ENCODE results near the gene DDX27.
A peak's percentile ranks its signal among the peaks of the same experiment; 100 is the strongest.

Gene DDX27

GRCh38 chr20:49287555-49288249, 68.5 kb downstream of the DDX27 start:
- TF ChIP-seq POLR2AphosphoS5 (IDR thresholded peaks at IDR 0.05; ENCODE audit: low read depth, low read length) = peak; percentile 80
- TF ChIP-seq REST (IDR thresholded peaks at IDR 0.05; ENCODE audit: insufficient read depth in 1 of 2, low read depth in 2 of 2, low read length in 2 of 2) = no peak
- TF ChIP-seq FOXP2 (optimal IDR thresholded peaks at IDR 0.05; ENCODE audit: borderline replicate concordance, extremely low read depth, extremely low read length, insufficient read depth) = no peak

GRCh38 chr20:49288250-49288751, 69.1 kb downstream of the DDX27 start:
- TF ChIP-seq TAF1 (IDR thresholded peaks at IDR 0.05; ENCODE audit: borderline replicate concordance, insufficient read depth, low read length) = no peak
- no peak for TF ChIP-seq SIN3A (IDR thresholded peaks at IDR 0.05; ENCODE audit: borderline replicate concordance, insufficient read depth, low read length)
- no peak for TF ChIP-seq REST (IDR thresholded peaks at IDR 0.05; ENCODE audit: insufficient read depth in 1 of 2, low read depth in 2 of 2, low read length in 2 of 2)
- TF ChIP-seq POLR2AphosphoS5 (IDR thresholded peaks at IDR 0.05; ENCODE audit: low read depth, low read length) = no peak; the same call in 1 of the 2 replicates
- TF ChIP-seq FOXP2 (optimal IDR thresholded peaks at IDR 0.05; ENCODE audit: borderline replicate concordance, extremely low read depth, extremely low read length, insufficient read depth) = no peak

GRCh38 chr20:49288784-49289696, 69.8 kb downstream of the DDX27 start:
- TF ChIP-seq SIN3A (IDR thresholded peaks at IDR 0.05; ENCODE audit: borderline replicate concordance, insufficient read depth, low read length) = no peak
- TF ChIP-seq POLR2AphosphoS5 (IDR thresholded peaks at IDR 0.05; ENCODE audit: low read depth, low read length) = peak; percentile 73
- no peak for TF ChIP-seq TAF1 (IDR thresholded peaks at IDR 0.05; ENCODE audit: borderline replicate concordance, insufficient read depth, low read length)

GRCh38 chr20:49290608-49291191, 71.5 kb downstream of the DDX27 start:
- TF ChIP-seq SIN3A (IDR thresholded peaks at IDR 0.05; ENCODE audit: borderline replicate concordance, insufficient read depth, low read length) (no peak), REST (IDR thresholded peaks at IDR 0.05; ENCODE audit: insufficient read depth in 1 of 2, low read depth in 2 of 2, low read length in 2 of 2) (no peak), POLR2AphosphoS5 (IDR thresholded peaks at IDR 0.05; ENCODE audit: low read depth, low read length) (peak; percentile 52)

- TF ChIP-seq SIN3A (IDR thresholded peaks at IDR 0.05; ENCODE audit: borderline replicate concordance, insufficient read depth, low read length) (no peak), TAF1 (IDR thresholded peaks at IDR 0.05; ENCODE audit: borderline replicate concordance, insufficient read depth, low read length) (no peak), FOXP2 (optimal IDR thresholded peaks at IDR 0.05; ENCODE audit: borderline replicate concordance, extremely low read depth, extremely low read length, insufficient read depth) (no peak), REST (IDR thresholded peaks at IDR 0.05; ENCODE audit: insufficient read depth in 1 of 2, low read depth in 2 of 2, low read length in 2 of 2) (no peak), POLR2AphosphoS5 (IDR thresholded peaks at IDR 0.05; ENCODE audit: low read depth, low read length) (no peak; the same call in 1 of the 2 replicates)
These were observed 72.0 kb downstream of the DDX27 start for GRCh38 chr20:49291200-49291599.

Data from PFSK-1 (cell line).